ENCODE results near the gene KANSL2. TPM values are rescaled to one million over a fixed set of nuclear protein-coding genes. Genes with fewer than 3 reads are reported as not detected.

The KANSL2 gene
- total and polyA plus RNA-seq, 9 of the 15 experiments (the other 6 are each of a cell fraction or from before 2014, with no cell fraction given): 41.1 to 89.8 (median 55.4) TPM

GRCh38 chr12:48681710-48682532 lies at the start of gene KANSL2 (continued):
- TF ChIP-seq SIN3A (IDR thresholded peaks at IDR 0.05; ENCODE audit: borderline replicate concordance in 2 of 2, control insufficient read depth in 1 of 2, low read depth in 2 of 2, low read length in 2 of 2): peak; percentile 22 to 74; a peak in 3 of 4 replicates
- no peak for TF ChIP-seq HDAC8 (tag; IDR thresholded peaks at IDR 0.05)
- TF ChIP-seq ZNF740 (CRISPR knock-in tag; IDR thresholded peaks at IDR 0.05): no peak; the same call in 1 of the 2 replicates
- TF ChIP-seq ZNF740 (tag; IDR thresholded peaks at IDR 0.05): no peak
- TF ChIP-seq FOXK2 (conservative IDR thresholded peaks at IDR 0.05 in 1 of 2, IDR thresholded peaks at IDR 0.05 in 1 of 2; ENCODE audit: low read depth in 2 of 2): peak in 1 of 2 experiments; percentile 33; a peak in 1 of 4 replicates
- peak; percentile 85; the same call in 1 of the 2 replicates for TF ChIP-seq FOXK1 (CRISPR knock-in tag; IDR thresholded peaks at IDR 0.05; ENCODE audit: borderline replicate concordance)
- peak; percentile 88 for TF ChIP-seq GTF2F1 (IDR thresholded peaks at IDR 0.05; ENCODE audit: low read depth, low read length)
- peak; percentile 86 to 89 for TF ChIP-seq NRF1 (conservative IDR thresholded peaks at IDR 0.05 in 1 of 2, IDR thresholded peaks at IDR 0.05 in 1 of 2)
- TF ChIP-seq POLR2H (tag; IDR thresholded peaks at IDR 0.05; ENCODE audit: low read depth): peak; percentile 96
- TF ChIP-seq, protein P1, sequence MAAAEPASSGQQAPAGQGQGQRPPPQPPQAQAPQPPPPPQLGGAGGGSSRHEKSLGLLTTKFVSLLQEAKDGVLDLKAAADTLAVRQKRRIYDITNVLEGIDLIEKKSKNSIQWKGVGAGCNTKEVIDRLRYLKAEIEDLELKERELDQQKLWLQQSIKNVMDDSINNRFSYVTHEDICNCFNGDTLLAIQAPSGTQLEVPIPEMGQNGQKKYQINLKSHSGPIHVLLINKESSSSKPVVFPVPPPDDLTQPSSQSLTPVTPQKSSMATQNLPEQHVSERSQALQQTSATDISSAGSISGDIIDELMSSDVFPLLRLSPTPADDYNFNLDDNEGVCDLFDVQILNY (CRISPR knock-in tag; IDR thresholded peaks at IDR 0.05): peak; percentile 96
- TF ChIP-seq SRSF3 (IDR thresholded peaks at IDR 0.05; ENCODE audit: insufficient read depth, low read length): no peak
- TF ChIP-seq RHOXF2B (CRISPR knock-in tag; conservative IDR thresholded peaks at IDR 0.05): no peak
- no peak for TF ChIP-seq HNRNPUL1 (IDR thresholded peaks at IDR 0.05; ENCODE audit: low read length)
- no peak for TF ChIP-seq RBM15 (IDR thresholded peaks at IDR 0.05; ENCODE audit: insufficient read depth, low read length)
- no peak for TF ChIP-seq DNMT1 (IDR thresholded peaks at IDR 0.05)
- no peak for TF ChIP-seq KDM2B (CRISPR knock-in tag; IDR thresholded peaks at IDR 0.05)
- TF ChIP-seq THRAP3 (IDR thresholded peaks at IDR 0.05; ENCODE audit: borderline replicate concordance): peak; percentile 7; the same call in 1 of the 2 replicates
- peak; percentile 94 for TF ChIP-seq MTA3 (IDR thresholded peaks at IDR 0.05; ENCODE audit: borderline replicate concordance)
- TF ChIP-seq CHD2 (IDR thresholded peaks at IDR 0.05; ENCODE audit: low read depth, low read length): peak; percentile 72
- no peak for TF ChIP-seq HNRNPLL (IDR thresholded peaks at IDR 0.05; ENCODE audit: low read depth, low read length, poor library complexity, severe bottlenecking)
- peak in 1 of 2 experiments; percentile 25 for TF ChIP-seq E2F6 (IDR thresholded peaks at IDR 0.05; ENCODE audit: borderline replicate concordance in 1 of 2, extremely low read depth in 1 of 2, insufficient read depth in 1 of 2, insufficient read length in 1 of 2, low read depth in 1 of 2, low read length in 1 of 2, poor library complexity in 1 of 2, severe bottlenecking in 1 of 2)
- no peak for TF ChIP-seq ZFPM2 (CRISPR knock-in tag; IDR thresholded peaks at IDR 0.05)
- no peak for TF ChIP-seq ZNF140 (CRISPR knock-in tag; IDR thresholded peaks at IDR 0.05)
- TF ChIP-seq ZNF695 (CRISPR knock-in tag; IDR thresholded peaks at IDR 0.05): no peak
- no peak for TF ChIP-seq MIER1 (IDR thresholded peaks at IDR 0.05; ENCODE audit: low read depth)

All from K562 (cell line).